HTERT RPE-1 (cell line): ENCODE measurements around the gene LRRTM3.

Experiments used
- in situ Hi-C: fragments of 300-500 bp; cut with MboI; formaldehyde crosslinking; loops from 4 replicates; pipeline ENCODE4 v1.14.3; 2020; ENCODE audit warnings: low sequenced_read_pairs

Gene LRRTM3

GRCh38 chr10:67015225-67015624, 89.4 kb downstream of the LRRTM3 start:
- in situ Hi-C loops = no loop called here

GRCh38 chr10:67017218-67017617, 91.4 kb downstream of the LRRTM3 start:
- in situ Hi-C loops = no loop called here

- in situ Hi-C loops = no loop called here
Measured at GRCh38 chr10:67022099-67022498, 96.3 kb downstream of the LRRTM3 start.

GRCh38 chr10:67033878-67034277, 108.0 kb downstream of the LRRTM3 start:
- in situ Hi-C loops = no loop called here

- in situ Hi-C loops = no loop called here
Measured at GRCh38 chr10:67036808-67037207, 111.0 kb downstream of the LRRTM3 start.

- in situ Hi-C loops = no loop called here
Measured at GRCh38 chr10:67043041-67043440, 117.2 kb downstream of the LRRTM3 start.

GRCh38 chr10:67045404-67045803, 119.6 kb downstream of the LRRTM3 start:
- in situ Hi-C loops = no loop called here

GRCh38 chr10:67046507-67046906, 120.7 kb downstream of the LRRTM3 start:
- in situ Hi-C loops = no loop called here

- in situ Hi-C loops = no loop called here
Measured at GRCh38 chr10:67049988-67050387, 124.2 kb downstream of the LRRTM3 start.

GRCh38 chr10:67050415-67050814, 124.6 kb downstream of the LRRTM3 start:
- in situ Hi-C loops = no loop called here

GRCh38 chr10:67072654-67073053, 146.8 kb downstream of the LRRTM3 start:
- in situ Hi-C loops = no loop called here

GRCh38 chr10:67075491-67075971, 149.7 kb downstream of the LRRTM3 start:
- in situ Hi-C loops = no loop called here

GRCh38 chr10:67076144-67076543, 150.3 kb downstream of the LRRTM3 start:
- in situ Hi-C loops = no loop called here

GRCh38 chr10:67077376-67077775, 151.5 kb downstream of the LRRTM3 start:
- in situ Hi-C loops = no loop called here

- in situ Hi-C loops = no loop called here
Measured at GRCh38 chr10:67079126-67079525, 153.3 kb downstream of the LRRTM3 start.

GRCh38 chr10:67086327-67087134, 160.7 kb downstream of the LRRTM3 start:
- in situ Hi-C loops = no loop called here

GRCh38 chr10:67087135-67087425, 161.2 kb downstream of the LRRTM3 start:
- in situ Hi-C loops = no loop called here

GRCh38 chr10:67088036-67088435, 162.2 kb downstream of the LRRTM3 start:
- in situ Hi-C loops = no loop called here

- in situ Hi-C loops = no loop called here
Measured at GRCh38 chr10:67095531-67095930, 169.7 kb downstream of the LRRTM3 start.

- in situ Hi-C loops = no loop called here
Measured at GRCh38 chr10:67098461-67098860, 172.6 kb downstream of the LRRTM3 start.

- in situ Hi-C loops = no loop called here
Measured at GRCh38 chr10:67100951-67101350, 175.1 kb downstream of the LRRTM3 start.

- in situ Hi-C loops = no loop called here
Measured at GRCh38 chr10:67107670-67108069, 181.8 kb downstream of the LRRTM3 start.

GRCh38 chr10:67110286-67110685, 184.4 kb downstream of the LRRTM3 start:
- in situ Hi-C loops = no loop called here
